Activated CD8-positive, alpha-beta memory T cell treated with anti-CD3 and anti-CD28 coated beads, Interleukin-2, amount 50 U/mL, for 1 hour (primary cell): ENCODE measurements around the gene SPRR1B.
"Not testable (repeated sequence)": the region's sequence is repeated elsewhere in the genome, so short reads cannot be mapped to it uniquely, and the experiment has no call there.

ENCODE experiments used
- DNase-seq: peaks from one replicate; pipeline ENCODE4 v3.0.0-alpha.2; 2020; ENCODE audit errors: extremely low read depth

The SPRR1B gene

DNA sequence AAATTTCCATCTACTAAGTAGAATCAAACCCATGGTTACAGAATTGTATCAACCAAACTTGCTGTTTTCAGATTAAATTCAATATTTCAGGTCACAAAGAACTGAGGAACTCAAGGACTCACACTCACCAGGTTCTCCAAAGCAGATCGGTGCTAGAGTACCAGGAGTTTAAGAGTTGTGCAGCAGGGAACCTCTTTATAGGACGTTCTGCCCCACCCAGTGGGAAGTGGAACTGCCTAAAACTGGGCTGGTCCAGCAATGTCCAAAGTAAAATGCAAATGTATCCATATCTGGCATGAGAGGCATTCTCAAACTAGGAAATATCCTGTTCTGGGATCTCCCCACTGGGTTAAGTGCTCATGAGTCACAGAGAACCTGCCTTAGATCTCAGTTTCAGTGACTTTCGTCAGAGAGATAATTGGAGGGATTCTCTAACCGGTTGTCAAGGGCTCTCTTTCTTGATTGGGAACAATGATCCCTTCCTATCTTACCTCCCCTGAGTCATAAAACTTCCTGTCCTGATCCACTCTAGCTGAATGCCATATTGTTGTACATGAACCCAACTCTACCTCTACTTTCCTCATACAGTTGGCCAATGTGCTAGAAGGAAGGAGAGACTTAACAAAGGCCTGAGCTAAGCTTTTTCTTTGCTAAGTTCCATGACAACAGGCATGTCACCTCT lies 10.1 kb downstream of the SPRR1B start, which contains the start of gene SPRR2D:
Gene SPRR2D (minus strand): TSS at position 171 of the 682 bp plus-strand sequence. CDS start 774 bp downstream, outside the sequence.
- no peak for DNase-seq

DNA sequence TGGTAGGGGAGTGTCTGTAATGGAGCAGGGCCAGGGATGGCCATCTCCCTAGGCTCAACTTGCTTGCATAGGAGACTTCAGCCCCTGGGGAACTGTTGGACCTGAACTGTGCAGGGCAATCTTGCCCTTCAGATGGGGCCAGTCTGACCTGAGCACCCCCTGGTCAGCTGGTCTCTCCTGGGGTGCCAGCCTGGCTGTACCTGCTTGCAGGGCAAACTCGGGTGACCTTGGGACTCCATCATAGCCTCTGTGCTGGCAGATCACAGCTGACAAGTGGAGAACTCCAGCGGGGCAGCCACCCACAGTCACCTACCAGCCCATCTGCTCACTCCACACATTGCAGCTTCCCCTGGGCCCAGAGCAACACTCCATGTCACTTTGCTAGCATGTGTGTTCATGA lies 18.2 kb downstream of the SPRR1B start:
- no peak for DNase-seq

DNA sequence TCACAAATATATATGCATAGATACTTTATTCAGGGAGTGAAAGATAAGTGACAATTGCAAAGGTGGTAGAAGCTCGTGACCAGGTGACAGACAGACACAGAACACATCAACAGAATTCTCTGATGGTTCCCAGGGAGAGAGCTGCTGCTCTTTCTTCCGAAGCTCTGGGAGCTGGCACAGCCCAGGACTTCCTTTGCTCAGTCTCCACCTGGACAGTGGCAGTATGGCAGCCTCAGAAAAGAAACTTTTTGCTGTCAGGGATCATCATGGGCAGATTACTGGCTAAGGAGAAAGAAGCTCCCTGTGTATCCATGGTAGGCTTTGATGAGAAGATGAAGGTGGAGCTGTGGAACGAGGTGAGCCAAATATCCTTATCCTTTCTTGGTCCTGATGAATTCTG lies 25.1 kb downstream of the SPRR1B start:
- DNase-seq: not testable (repeated sequence)

DNA sequence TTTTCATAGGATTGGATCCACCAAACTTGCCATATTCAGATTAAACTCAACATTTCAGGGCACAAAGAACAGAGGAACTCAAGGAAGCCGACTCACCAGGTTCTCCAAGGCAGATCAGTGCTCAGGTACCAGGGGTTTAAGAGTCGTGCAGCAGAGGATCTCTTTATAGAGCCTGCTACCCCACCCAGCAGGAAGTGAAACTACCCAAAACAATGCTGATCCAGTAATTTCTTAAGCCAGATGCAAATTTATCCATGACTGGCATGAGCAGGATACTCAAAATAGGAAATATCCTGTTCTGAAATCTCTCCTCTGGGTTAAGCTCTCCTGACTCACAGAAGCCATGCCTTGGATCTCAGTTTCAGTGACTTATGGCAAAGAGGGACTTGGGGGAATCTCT lies 26.4 kb downstream of the SPRR1B start, which contains the start of gene SPRR2A:
Gene SPRR2A (minus strand): TSS at position 138 of the 400 bp plus-strand sequence. CDS start 777 bp downstream, outside the sequence.
- DNase-seq: no peak

DNA sequence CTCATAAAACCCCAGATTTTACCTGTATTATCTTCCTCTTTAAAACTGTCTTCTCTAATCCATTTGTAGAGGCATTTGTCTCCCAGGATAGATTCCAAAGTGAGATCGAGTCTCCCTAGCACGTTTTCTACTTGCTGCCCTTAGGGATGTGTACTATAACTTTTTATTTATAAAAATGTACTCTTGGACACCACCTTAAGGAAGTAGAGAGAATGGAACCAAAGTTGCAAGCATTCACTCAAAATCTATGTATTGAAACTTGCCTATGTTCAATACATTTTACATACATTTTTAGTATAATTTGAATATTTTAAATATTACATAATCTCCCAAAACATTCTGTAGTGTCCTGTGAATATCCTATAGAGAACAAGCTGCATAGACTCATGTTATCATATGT lies 27.2 kb downstream of the SPRR1B start:
- no peak for DNase-seq

DNA sequence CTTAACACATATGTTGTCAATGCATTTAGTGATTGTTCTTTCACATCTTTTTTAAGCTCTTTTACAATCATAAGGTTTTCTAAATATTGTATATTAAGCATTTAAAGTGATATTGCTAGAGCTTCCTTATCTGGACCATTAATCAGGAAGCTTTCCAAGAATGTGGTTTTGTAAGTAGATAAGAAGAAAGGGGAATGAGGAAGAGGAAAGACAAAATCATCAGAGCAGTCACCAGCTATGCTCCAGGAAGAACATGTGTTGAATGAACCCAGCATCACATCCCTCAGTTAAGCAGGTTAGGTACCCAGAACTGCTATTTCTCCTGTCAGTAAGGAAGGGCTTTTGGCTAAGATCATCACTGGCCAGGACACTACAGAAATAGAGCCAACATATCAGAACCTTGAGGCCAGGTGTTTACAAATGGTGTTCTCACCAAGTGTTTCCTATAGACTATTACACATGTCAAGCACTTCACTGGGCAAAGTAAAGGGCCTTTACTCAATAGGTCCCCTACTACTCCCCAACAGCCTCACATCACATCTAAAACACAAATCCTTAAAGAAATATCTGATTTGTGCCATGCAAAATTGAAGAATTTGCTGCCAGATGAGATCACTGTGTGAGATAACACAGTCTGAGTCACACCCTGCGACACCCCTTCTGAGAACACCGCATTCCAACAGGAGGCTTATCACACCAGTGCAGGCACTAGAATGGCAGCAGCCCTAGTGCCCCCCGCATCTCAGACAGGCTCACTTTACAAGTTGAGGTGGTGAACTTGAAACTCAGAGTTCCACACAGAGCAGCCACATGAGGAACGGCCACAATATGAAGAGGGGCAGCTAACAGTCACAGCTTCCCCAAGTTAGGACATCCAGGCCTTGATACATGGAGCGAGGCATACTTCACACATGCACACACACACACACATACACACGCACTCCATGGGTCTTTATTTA lies 28.1 kb downstream of the SPRR1B start:
- DNase-seq: no peak

DNA sequence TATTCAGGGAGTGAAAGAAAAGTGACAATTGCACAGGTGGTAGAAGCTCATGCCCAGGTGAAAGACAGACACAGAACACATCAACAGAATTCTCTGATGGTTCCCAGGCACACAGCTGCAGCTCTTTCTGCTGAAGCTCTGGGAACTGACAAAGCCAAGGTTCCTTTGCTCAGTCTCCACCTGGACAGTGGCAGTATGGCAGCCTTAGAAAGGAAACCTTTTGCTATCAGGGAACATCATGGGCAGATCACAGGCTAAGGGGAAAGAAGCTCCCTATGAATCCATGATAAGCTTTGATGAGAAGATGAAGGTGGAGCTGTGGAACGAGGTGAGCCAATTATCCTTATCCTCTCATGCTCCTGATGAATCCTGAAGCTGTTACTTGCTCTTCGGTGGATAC lies 39.2 kb downstream of the SPRR1B start:
- DNase-seq: no peak

DNA sequence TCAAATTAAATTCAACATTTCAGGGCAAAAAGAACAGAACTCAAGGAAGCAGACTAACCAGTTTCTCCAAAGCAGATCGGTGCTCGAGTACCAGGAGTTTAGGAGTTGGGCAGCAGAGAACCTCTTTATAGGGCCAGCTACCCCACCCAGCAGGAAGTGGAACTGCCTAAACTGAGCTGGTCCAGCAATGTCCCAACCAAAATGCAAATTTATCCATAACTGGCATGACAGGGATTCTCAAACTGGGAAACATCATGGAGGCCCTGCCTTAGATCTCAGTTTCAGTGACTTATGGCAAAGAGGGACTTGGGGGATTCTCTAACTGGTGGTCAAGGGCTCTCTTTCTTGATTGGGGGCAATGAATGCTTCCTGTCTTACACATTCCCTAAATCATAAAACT lies 40.5 kb downstream of the SPRR1B start, which contains the start of gene SPRR2B:
Gene SPRR2B (minus strand): TSS at position 101 of the 400 bp plus-strand sequence. CDS start 772 bp downstream, outside the sequence.
- DNase-seq: no peak

DNA sequence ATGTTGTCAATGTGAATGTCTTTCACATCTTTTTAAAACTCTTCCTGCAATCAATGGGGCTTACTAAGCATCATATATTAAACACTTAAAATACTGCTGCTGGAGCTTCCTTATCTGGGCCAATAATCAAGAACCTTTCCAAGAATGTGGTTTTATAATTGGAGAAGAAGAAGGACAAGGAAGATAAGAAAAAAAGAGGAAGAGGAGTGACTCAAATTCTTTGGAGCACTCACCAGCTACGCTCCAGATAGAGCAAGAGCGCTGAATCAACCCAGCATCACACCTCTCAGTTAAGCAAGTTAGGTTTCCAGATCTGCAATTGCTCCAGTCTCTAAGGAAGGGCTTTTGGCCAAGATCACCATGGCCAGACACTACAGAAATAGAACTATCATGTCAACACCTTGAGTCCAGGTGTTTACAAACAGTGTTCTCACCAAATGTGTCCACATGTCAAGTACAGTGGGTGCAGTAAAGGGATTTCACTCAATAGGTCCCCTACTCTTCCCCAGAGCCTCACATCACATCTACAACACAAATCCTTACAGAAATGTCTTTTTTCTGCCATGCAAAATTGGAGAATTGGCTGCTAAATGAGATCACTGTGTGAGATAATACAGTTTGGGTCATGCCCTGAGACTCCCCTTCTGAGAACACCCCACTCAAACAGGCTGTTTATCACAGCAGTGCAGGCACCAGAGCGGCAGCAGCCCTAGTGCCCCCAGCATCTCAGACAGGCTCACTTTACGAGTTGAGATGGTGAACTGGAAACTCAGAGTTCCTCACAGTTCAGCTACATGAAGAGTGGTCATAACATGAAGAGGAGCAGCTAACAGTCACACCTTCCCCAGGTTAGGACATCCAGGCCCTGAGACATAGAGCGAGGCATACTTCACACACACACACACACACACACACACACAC lies 42.1 kb downstream of the SPRR1B start:
- DNase-seq: no peak

DNA sequence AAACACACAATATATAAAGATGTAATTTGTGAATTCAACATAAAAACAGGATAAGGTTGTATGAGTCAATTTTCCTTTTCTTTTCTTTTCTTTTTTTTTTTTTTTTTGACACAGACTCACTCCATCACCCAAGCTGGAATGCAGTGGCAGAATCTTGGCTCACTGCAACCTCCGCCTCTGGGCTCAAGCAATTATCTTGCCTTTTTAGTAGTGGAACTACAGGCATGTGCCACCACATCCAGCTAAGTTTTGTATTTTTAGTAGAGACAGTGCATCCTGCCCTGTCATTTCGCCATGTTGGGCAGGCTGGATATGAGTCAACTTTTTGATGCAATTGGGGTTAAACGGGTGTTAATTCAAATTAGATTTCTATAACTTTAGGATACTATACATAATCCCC lies 50.7 kb downstream of the SPRR1B start:
- DNase-seq: no peak
